Suprapubic skin (tissue), 4 donors: ENCODE results near the gene ADAMTS9. TPM values are rescaled to one million over a fixed set of nuclear protein-coding genes. Genes with fewer than 3 reads are reported as not detected.

Source experiments
- DNase-seq, 2 donors: peaks; one replicate each; pipeline ENCODE4 v3.0.0-alpha.2; 2019; ENCODE audit warnings: low spot score in 2 of 2
- H3K27ac ChIP-seq: fragments of 200-600 bp; sonication (generic); one replicate; pipeline ENCODE4 v1.5.1; 2019
- H3K27me3 ChIP-seq: fragments of 200-600 bp; sonication (generic); one replicate; pipeline ENCODE4 v1.5.1; 2019
- H3K36me3 ChIP-seq: fragments of 200-600 bp; sonication (generic); one replicate; pipeline ENCODE4 v1.5.1; 2019
- H3K4me1 ChIP-seq: fragments of 200-600 bp; sonication (generic); one replicate; pipeline ENCODE4 v1.5.1; 2019
- H3K4me3 ChIP-seq: fragments of 200-600 bp; sonication (generic); one replicate; pipeline ENCODE4 v1.5.1; 2019; ENCODE audit warnings: mild to moderate bottlenecking
- H3K9me3 ChIP-seq: fragments of 200-600 bp; sonication (generic); one replicate; pipeline ENCODE4 v1.5.1; 2019
- EP300 ChIP-seq: sonication (generic); formaldehyde crosslinking; IDR thresholded peaks from one replicate; pipeline ENCODE4 v1.6.1; 2017; ENCODE audit warnings: antibody characterized with exemption
- POLR2A ChIP-seq, 2 donors: fragments of 450-650 bp; IDR thresholded peaks; one replicate each; pipeline ENCODE4 v1.6.1; 2017; ENCODE audit warnings: antibody characterized with exemption in 2 of 2, mild to moderate bottlenecking in 2 of 2, moderate library complexity in 2 of 2
- POLR2AphosphoS5 ChIP-seq, 3 donors: sonication (generic); formaldehyde crosslinking; IDR thresholded peaks; one replicate each; pipeline ENCODE4 v1.6.1; 2017; ENCODE audit warnings: antibody characterized with exemption in 3 of 3
- WGBS: methylation state at CpG from one replicate; pipeline ENCODE4 v1.1.5; 2018; 5-methylcytosine and 5-hydroxymethylcytosine counted together
- total RNA-seq, 4 donors: library from RNA; depleted of rRNA; stranded (reverse); fragments of >200 nt; gene quantifications; one replicate each; pipeline ENCODE4 v1.1.0, GENCODE V29; 2016
- TF ChIP-seq, protein P1 (sequence below), 2 donors: fragments of 200-600 bp in 1 of 2; fragments of 450-650 bp in 1 of 2; sonication (generic) in 1 of 2; IDR thresholded peaks; one replicate each; pipeline ENCODE4 v1.5.1; 2016 to 2019; ENCODE audit warnings: antibody characterized with exemption in 2 of 2, mild to moderate bottlenecking in 1 of 2, moderate library complexity in 1 of 2

Gene ADAMTS9
- total RNA-seq, 4 donors from 2014 or later, result 7.8 to 32.8 (median 9.3) TPM

GRCh38 chr3:64599651-64600050 lies 88.1 kb downstream of the ADAMTS9 start:
- H3K27ac ChIP-seq, result no peak overlapping the region
- H3K36me3 ChIP-seq, result no peaks in the 10 kb centered on the region
- WGBS, result 81% methylated on average over 2 of the region's 2 CpGs
- H3K4me3 ChIP-seq, result no peak overlapping the region
- DNase-seq, result no peak
- no peaks in the 10 kb centered on the region for H3K27me3 ChIP-seq
- TF ChIP-seq POLR2AphosphoS5 (IDR thresholded peaks at IDR 0.05) (no peak), POLR2A (IDR thresholded peaks at IDR 0.05) (no peak), EP300 (no peak)
- TF ChIP-seq, protein P1, sequence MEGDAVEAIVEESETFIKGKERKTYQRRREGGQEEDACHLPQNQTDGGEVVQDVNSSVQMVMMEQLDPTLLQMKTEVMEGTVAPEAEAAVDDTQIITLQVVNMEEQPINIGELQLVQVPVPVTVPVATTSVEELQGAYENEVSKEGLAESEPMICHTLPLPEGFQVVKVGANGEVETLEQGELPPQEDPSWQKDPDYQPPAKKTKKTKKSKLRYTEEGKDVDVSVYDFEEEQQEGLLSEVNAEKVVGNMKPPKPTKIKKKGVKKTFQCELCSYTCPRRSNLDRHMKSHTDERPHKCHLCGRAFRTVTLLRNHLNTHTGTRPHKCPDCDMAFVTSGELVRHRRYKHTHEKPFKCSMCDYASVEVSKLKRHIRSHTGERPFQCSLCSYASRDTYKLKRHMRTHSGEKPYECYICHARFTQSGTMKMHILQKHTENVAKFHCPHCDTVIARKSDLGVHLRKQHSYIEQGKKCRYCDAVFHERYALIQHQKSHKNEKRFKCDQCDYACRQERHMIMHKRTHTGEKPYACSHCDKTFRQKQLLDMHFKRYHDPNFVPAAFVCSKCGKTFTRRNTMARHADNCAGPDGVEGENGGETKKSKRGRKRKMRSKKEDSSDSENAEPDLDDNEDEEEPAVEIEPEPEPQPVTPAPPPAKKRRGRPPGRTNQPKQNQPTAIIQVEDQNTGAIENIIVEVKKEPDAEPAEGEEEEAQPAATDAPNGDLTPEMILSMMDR (IDR thresholded peaks at IDR 0.05), result no peak
- H3K4me1 ChIP-seq, result no peaks in the 10 kb centered on the region
- no peaks in the 10 kb centered on the region for H3K9me3 ChIP-seq

DNA sequence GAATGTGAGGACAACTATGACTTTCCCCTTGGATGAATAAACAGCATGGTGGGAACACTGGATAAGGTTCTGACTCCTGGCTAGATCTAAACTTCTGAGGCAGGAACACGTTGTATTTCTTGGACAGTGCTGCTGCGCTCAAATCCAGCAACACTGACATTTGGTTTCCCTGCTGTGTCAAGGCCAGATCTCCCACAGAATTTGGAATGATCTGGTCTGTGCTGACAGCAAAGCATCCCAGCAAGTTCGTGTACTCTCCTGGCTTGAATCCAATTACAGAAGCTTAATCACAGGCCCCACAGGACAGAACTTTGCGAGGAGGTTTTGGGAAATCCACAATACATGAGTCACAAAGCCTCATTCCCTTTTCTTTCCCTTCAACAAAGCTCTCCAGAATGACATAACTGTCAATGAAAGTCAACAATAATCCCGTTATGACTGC lies 92.5 kb downstream of the ADAMTS9 start:
- Histone ChIP-seq H3K4me1 (no peaks in the 10 kb centered on the region), H3K27ac (no peak overlapping the region), H3K9me3 (no peaks in the 10 kb centered on the region), H3K27me3 (no peaks in the 10 kb centered on the region), H3K4me3 (no peak overlapping the region), H3K36me3 (no peaks in the 10 kb centered on the region)
- no peak for DNase-seq
- WGBS, result 29% methylated on average over 5 of the region's 5 CpGs
- TF ChIP-seq POLR2AphosphoS5 (IDR thresholded peaks at IDR 0.05) (peak in 1 of 3 donors; percentile 36), POLR2A (IDR thresholded peaks at IDR 0.05) (no peak), EP300 (peak; percentile 61)
- TF ChIP-seq, protein P1 (IDR thresholded peaks at IDR 0.05), result no peak

DNA sequence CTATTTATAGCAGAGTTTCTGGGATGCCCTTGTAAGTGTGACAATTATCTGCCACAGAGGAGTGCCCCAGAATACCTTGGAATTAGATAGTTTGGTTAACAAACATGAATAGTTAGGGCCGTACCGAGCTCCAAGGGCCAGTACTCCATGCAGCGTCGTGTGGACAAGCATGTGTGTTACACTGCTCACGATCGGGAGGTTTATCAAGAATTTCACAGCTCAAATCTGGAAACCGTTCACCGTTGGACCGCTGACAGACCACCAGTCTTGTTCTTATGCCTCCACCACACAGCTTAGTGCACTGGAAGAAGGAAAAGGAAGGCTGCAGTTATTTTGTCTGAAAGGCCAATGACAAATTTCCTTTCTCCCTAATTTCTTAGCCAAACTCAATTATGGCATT lies 93.7 kb downstream of the ADAMTS9 start:
- 85% methylated on average over 9 of the region's 9 CpGs for WGBS
- no peak for DNase-seq
- Histone ChIP-seq H3K27me3 (no peaks in the 10 kb centered on the region), H3K9me3 (no peaks in the 10 kb centered on the region), H3K4me3 (no peak overlapping the region), H3K4me1 (no peaks in the 10 kb centered on the region), H3K27ac (no peak overlapping the region), H3K36me3 (no peaks in the 10 kb centered on the region)
- no peak for TF ChIP-seq EP300
- no peak for TF ChIP-seq POLR2A (IDR thresholded peaks at IDR 0.05)
- TF ChIP-seq POLR2AphosphoS5 (IDR thresholded peaks at IDR 0.05), result no peak
- TF ChIP-seq, protein P1 (IDR thresholded peaks at IDR 0.05), result no peak

GRCh38 chr3:64593350-64593749 lies 94.5 kb downstream of the ADAMTS9 start:
- no peak overlapping the region for H3K4me3 ChIP-seq
- no peaks in the 10 kb centered on the region for H3K4me1 ChIP-seq
- DNase-seq, result no peak
- H3K27me3 ChIP-seq, result no peaks in the 10 kb centered on the region
- WGBS, result 87% methylated on average over 3 of the region's 3 CpGs
- no peaks in the 10 kb centered on the region for H3K36me3 ChIP-seq
- H3K9me3 ChIP-seq, result no peaks in the 10 kb centered on the region
- H3K27ac ChIP-seq, result no peak overlapping the region
- no peak for TF ChIP-seq POLR2A (IDR thresholded peaks at IDR 0.05)
- TF ChIP-seq EP300, result no peak
- TF ChIP-seq POLR2AphosphoS5 (IDR thresholded peaks at IDR 0.05), result no peak
- TF ChIP-seq, protein P1 (IDR thresholded peaks at IDR 0.05), result no peak

GRCh38 chr3:64591615-64592014 lies 96.2 kb downstream of the ADAMTS9 start:
- no peaks in the 10 kb centered on the region for H3K9me3 ChIP-seq
- 94% methylated on average over 1 of the region's 1 CpG for WGBS
- TF ChIP-seq POLR2A (IDR thresholded peaks at IDR 0.05) (no peak), POLR2AphosphoS5 (IDR thresholded peaks at IDR 0.05) (no peak), EP300 (no peak)
- TF ChIP-seq, protein P1 (IDR thresholded peaks at IDR 0.05), result no peak
- H3K36me3 ChIP-seq, result no peaks in the 10 kb centered on the region
- H3K27ac ChIP-seq, result no peak overlapping the region
- H3K27me3 ChIP-seq, result no peaks in the 10 kb centered on the region
- H3K4me1 ChIP-seq, result no peaks in the 10 kb centered on the region
- H3K4me3 ChIP-seq, result no peak overlapping the region
- no peak for DNase-seq
